Thoracic aorta (tissue), 2 donors: Measurements from ENCODE around the gene ZNF141. TPM values are rescaled to one million over a fixed set of nuclear protein-coding genes. Genes with fewer than 3 reads are reported as not detected.
"Not testable (repeated sequence)": the region's sequence is repeated elsewhere in the genome, so short reads cannot be mapped to it uniquely, and the experiment has no call there.

ENCODE experiments used
- ATAC-seq: fragments of 150-250 bp; one replicate; pipeline ENCODE4 v1.8.0; 2017; ENCODE audit warnings: low read depth; ENCODE audit not compliant: insufficient number of reproducible peaks, low FRiP score
- DNase-seq: peaks from one replicate; pipeline ENCODE4 v3.0.0-alpha.2; 2020; ENCODE audit warnings: low spot score
- H3K27ac ChIP-seq, 2 donors: fragments of 200-600 bp; sonication (generic); 1 replicate in 1 of 2; 2 replicates in 1 of 2; pipeline ENCODE4 v1.5.1; 2016; ENCODE audit warnings: mild to moderate bottlenecking in 2 of 2, moderate library complexity in 2 of 2
- H3K27me3 ChIP-seq: fragments of 200-600 bp; sonication (generic); replicated peaks from 2 replicates; pipeline ENCODE4 v1.6.0; 2016; ENCODE audit warnings: mild to moderate bottlenecking; ENCODE audit not compliant: insufficient read depth
- H3K36me3 ChIP-seq: fragments of 200-600 bp; sonication (generic); one replicate; pipeline ENCODE4 v1.5.1; 2016
- H3K4me1 ChIP-seq, 2 donors: fragments of 200-600 bp; sonication (generic); 1 replicate in 1 of 2; 2 replicates in 1 of 2; pipeline versions ENCODE4 v1.5.1 to v1.6.0; 2016; ENCODE audit warnings: low read depth in 2 of 2, mild to moderate bottlenecking in 1 of 2; ENCODE audit not compliant: control insufficient read depth in 1 of 2
- H3K4me3 ChIP-seq: fragments of 200-600 bp; sonication (generic); 2 replicates; pipeline ENCODE4 v1.5.1; 2016; ENCODE audit warnings: mild to moderate bottlenecking
- H3K9me3 ChIP-seq: fragments of 200-600 bp; sonication (generic); 2 replicates; pipeline ENCODE4 v1.5.1; 2016
- total RNA-seq, 2 donors: library from RNA; depleted of rRNA; stranded (reverse); fragments of >200 nt; gene quantifications; one replicate each; pipeline versions ENCODE4 v1.1.0 to v1.2.3, GENCODE V29; 2016
- TF ChIP-seq, protein P1 (sequence below): fragments of 200-600 bp; sonication (generic); IDR thresholded peaks from one replicate; pipeline ENCODE4 v1.5.1; 2019; ENCODE audit warnings: antibody characterized with exemption

ZNF141 gene
- total RNA-seq: 10 to 100 TPM; 18.5 to 25.4 TPM

GRCh38 chr4:337143-337931 is at the start of gene ZNF141:
TSS of gene ZNF141 (plus strand) at chr4:337814. CDS start at chr4:337984, 170 bp downstream.
- TF ChIP-seq, protein P1, sequence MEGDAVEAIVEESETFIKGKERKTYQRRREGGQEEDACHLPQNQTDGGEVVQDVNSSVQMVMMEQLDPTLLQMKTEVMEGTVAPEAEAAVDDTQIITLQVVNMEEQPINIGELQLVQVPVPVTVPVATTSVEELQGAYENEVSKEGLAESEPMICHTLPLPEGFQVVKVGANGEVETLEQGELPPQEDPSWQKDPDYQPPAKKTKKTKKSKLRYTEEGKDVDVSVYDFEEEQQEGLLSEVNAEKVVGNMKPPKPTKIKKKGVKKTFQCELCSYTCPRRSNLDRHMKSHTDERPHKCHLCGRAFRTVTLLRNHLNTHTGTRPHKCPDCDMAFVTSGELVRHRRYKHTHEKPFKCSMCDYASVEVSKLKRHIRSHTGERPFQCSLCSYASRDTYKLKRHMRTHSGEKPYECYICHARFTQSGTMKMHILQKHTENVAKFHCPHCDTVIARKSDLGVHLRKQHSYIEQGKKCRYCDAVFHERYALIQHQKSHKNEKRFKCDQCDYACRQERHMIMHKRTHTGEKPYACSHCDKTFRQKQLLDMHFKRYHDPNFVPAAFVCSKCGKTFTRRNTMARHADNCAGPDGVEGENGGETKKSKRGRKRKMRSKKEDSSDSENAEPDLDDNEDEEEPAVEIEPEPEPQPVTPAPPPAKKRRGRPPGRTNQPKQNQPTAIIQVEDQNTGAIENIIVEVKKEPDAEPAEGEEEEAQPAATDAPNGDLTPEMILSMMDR: no peak
- peak within 1 kb of the TSS; percentile 82 for H3K4me3 ChIP-seq
- ATAC-seq: peak; percentile 99
- peak; percentile 88 for DNase-seq
- H3K27me3 ChIP-seq: no peaks in the 10 kb centered on the region
- peaks cover 14% of the 10 kb centered on the region for H3K9me3 ChIP-seq
- H3K36me3 ChIP-seq: peaks cover 5% of the 10 kb centered on the region
- H3K4me1 ChIP-seq: peaks cover 8 to 21% of the 10 kb centered on the region in 2 donors
- H3K27ac ChIP-seq: peak within 1 kb of the TSS; percentile 90 to 92

DNA sequence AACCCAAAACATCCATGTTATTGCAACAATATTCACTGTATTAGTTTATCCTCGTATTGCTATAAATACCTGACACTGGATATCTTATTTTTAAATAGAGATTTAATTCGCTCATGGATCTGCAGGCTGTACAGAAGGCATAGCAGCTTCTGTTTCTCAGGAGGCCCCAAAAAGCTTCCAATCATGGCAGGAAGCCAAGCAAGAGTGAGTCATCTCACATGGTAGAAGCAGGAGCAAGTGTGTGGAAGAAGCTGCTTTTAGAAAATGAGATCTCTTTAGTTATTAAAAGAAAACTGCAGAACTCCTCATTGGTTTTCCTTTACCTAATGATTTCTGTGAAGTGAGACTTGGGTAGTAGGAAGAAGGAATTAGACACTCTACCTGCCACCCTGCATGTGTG is 48.7 kb upstream of the ZNF141 start:
- Histone ChIP-seq H3K27me3 (no peaks in the 10 kb centered on the region), H3K4me3 (no peak overlapping the region), H3K9me3 (peaks cover 9% of the 10 kb centered on the region), H3K27ac (no peak overlapping the region), H3K4me1 (no peaks in the 10 kb centered on the region), H3K36me3 (no peaks in the 10 kb centered on the region)
- TF ChIP-seq, protein P1: no peak
- DNase-seq: no peak
- no peak for ATAC-seq

DNA sequence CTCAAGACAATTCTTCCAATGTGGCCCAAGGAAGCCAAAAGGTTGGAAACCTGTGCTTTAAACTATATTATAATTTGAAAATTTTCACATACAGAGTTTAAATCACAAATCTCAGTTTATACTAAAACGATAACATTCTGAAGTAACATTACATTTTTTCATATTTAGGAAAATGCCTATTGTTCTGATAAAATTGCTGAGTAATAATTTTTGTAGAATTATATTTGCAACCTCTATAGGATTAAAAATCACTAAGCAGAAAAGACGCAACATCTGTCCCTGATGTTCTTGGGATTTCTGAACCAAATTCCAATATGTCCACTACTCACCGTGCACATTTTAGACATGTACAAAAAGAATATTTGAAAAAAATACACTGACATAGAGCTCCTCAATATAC is 42.9 kb upstream of the ZNF141 start:
- no peak for ATAC-seq
- H3K9me3 ChIP-seq: no peaks in the 10 kb centered on the region
- no peak overlapping the region for H3K4me3 ChIP-seq
- no peak for DNase-seq
- no peaks in the 10 kb centered on the region for H3K27me3 ChIP-seq
- no peak overlapping the region for H3K27ac ChIP-seq
- no peaks in the 10 kb centered on the region for H3K4me1 ChIP-seq
- TF ChIP-seq, protein P1: no peak
- no peaks in the 10 kb centered on the region for H3K36me3 ChIP-seq

- DNase-seq (no peak), ATAC-seq (no peak)
- TF ChIP-seq, protein P1: no peak
- Histone ChIP-seq H3K9me3 (no peaks in the 10 kb centered on the region), H3K27ac (no peak overlapping the region), H3K36me3 (no peaks in the 10 kb centered on the region), H3K4me3 (no peak overlapping the region), H3K4me1 (no peaks in the 10 kb centered on the region), H3K27me3 (no peaks in the 10 kb centered on the region)
Measured at GRCh38 chr4:302381-302780, 35.2 kb upstream of the ZNF141 start.

- not testable (repeated sequence) for H3K9me3 ChIP-seq, H3K36me3 ChIP-seq, ATAC-seq, H3K4me1 ChIP-seq, H3K27ac ChIP-seq, H3K27me3 ChIP-seq, DNase-seq
- H3K4me3 ChIP-seq: peak overlapping the region; percentile 65
Measured at GRCh38 chr4:304516-304915, 33.1 kb upstream of the ZNF141 start.
